Cortex of kidney (tissue), 1 donor: ENCODE data around the gene NOTO.
A peak's percentile ranks its signal among the peaks of the same experiment; 100 is the strongest.
"Not testable (repeated sequence)": the region's sequence is repeated elsewhere in the genome, so short reads cannot be mapped to it uniquely, and the experiment has no call there.

ENCODE experiments used
- DNase-seq: peaks from one replicate; lab custom pipeline; 2025; lab: John Stamatoyannopoulos, UW

NOTO gene

GRCh38 chr2:73200281-73200680 is 2.1 kb upstream of the NOTO start:
- DNase-seq, result not testable (repeated sequence)

- DNase-seq, result no peak
These were observed 794 bp downstream of the NOTO start for GRCh38 chr2:73203055-73203681.

- DNase-seq, result no peak
These were observed 3.2 kb downstream of the NOTO start for GRCh38 chr2:73205611-73206010.

- DNase-seq, result no peak
These were observed 5.9 kb downstream of the NOTO start for GRCh38 chr2:73208258-73208657.

GRCh38 chr2:73210019-73210418 is 7.6 kb downstream of the NOTO start:
- DNase-seq, result no peak

GRCh38 chr2:73210696-73211095 is 8.3 kb downstream of the NOTO start:
- DNase-seq, result no peak

GRCh38 chr2:73212098-73212447 is 9.7 kb downstream of the NOTO start:
- DNase-seq, result no peak

GRCh38 chr2:73212448-73213176 is 10.2 kb downstream of the NOTO start:
- DNase-seq, result no peak

GRCh38 chr2:73214120-73215035 is 12.0 kb downstream of the NOTO start, which contains the start of gene SMYD5:
Gene SMYD5, plus strand, starts transcription at chr2:73214245. Its CDS starts 22 bp downstream, at chr2:73214267.
- DNase-seq, result no peak

GRCh38 chr2:73215254-73215653 is 12.9 kb downstream of the NOTO start:
- DNase-seq, result no peak

- no peak for DNase-seq
These were observed 14.8 kb downstream of the NOTO start for GRCh38 chr2:73217160-73217559.

GRCh38 chr2:73217826-73218225 is 15.5 kb downstream of the NOTO start:
- no peak for DNase-seq

GRCh38 chr2:73218298-73218697 is 15.9 kb downstream of the NOTO start:
- DNase-seq, result no peak

- DNase-seq, result no peak
These were observed 21.4 kb downstream of the NOTO start for GRCh38 chr2:73223821-73224220.

- DNase-seq, result no peak
These were observed 23.4 kb downstream of the NOTO start for GRCh38 chr2:73225513-73226360.

- DNase-seq, result no peak
These were observed 24.7 kb downstream of the NOTO start for GRCh38 chr2:73227086-73227485.

- no peak for DNase-seq
These were observed 26.3 kb downstream of the NOTO start for GRCh38 chr2:73228631-73229030.

GRCh38 chr2:73232403-73233153 is 30.2 kb downstream of the NOTO start:
- DNase-seq, result no peak

GRCh38 chr2:73233154-73233931 is 31.0 kb downstream of the NOTO start, which contains the start of gene PRADC1:
Gene PRADC1, minus strand, starts transcription at chr2:73233239. Its CDS starts 79 bp downstream, at chr2:73233160.
- peak; percentile 49 for DNase-seq
